Measurements from ENCODE around the gene ALDH3B1.

- no peak for TF ChIP-seq EZH2 (IDR thresholded peaks at IDR 0.05; ENCODE audit: borderline replicate concordance)
- no peak for TF ChIP-seq CTCF (IDR thresholded peaks at IDR 0.05; ENCODE audit: poor library complexity)
- TF ChIP-seq EZH2phosphoT487 (IDR thresholded peaks at IDR 0.05; ENCODE audit: low read depth, severe bottlenecking, unreplicated experiment): no peak
Observed at GRCh38 chr11:68053117-68053516, 43.0 kb downstream of the ALDH3B1 start.

Measured in hepatocyte (in vitro differentiated cells).